ENCODE results near the gene CNTNAP5. TPM values are rescaled to one million over a fixed set of nuclear protein-coding genes. Genes with fewer than 3 reads are reported as not detected.

The CNTNAP5 gene
- total and polyA plus RNA-seq, 2 of the 4 experiments (the other 2 are of a cell fraction), result not detected

GRCh38 chr2:124053796-124054195, 28.7 kb downstream of the CNTNAP5 start:
- Histone ChIP-seq H2AFZ (replicated peaks; ENCODE audit: low read length, poor library complexity) (no peak overlapping the region), H3K27ac (ENCODE audit: insufficient read depth, low read length) (no peak overlapping the region), H4K5ac (ENCODE audit: low read depth, low read length) (no peak overlapping the region), H3K9ac (ENCODE audit: low read depth, low read length) (no peak overlapping the region), H3K36me3 (ENCODE audit: control insufficient read depth, insufficient read depth, low read length) (no peaks in the 10 kb centered on the region), H3K56ac (ENCODE audit: extremely low read depth, insufficient read depth, low read length) (no peak overlapping the region), H4K8ac (ENCODE audit: low read depth in 2 of 2, low read length in 2 of 2) (no peak overlapping the region), H3K4ac (ENCODE audit: low read depth, low read length) (no peak overlapping the region), H2AK9ac (replicated peaks; ENCODE audit: low read depth, low read length, poor library complexity) (no peak overlapping the region), H3K27me3 (ENCODE audit: control insufficient read depth, insufficient read depth, low read length) (no peaks in the 10 kb centered on the region), H2BK120ac (ENCODE audit: low read depth, low read length) (no peak overlapping the region), H2BK20ac (ENCODE audit: low read depth, low read length) (no peak overlapping the region), H3K23ac (ENCODE audit: low read depth, low read length) (no peak overlapping the region), H2BK15ac (ENCODE audit: low read depth, low read length) (no peak overlapping the region), H4K91ac (ENCODE audit: insufficient read depth, low read depth, low read length) (no peak overlapping the region), H3K18ac (ENCODE audit: low read depth, low read length) (no peak overlapping the region), H3K9me3 (ENCODE audit: control insufficient read depth, insufficient read depth, low read length) (no peaks in the 10 kb centered on the region), H3K4me2 (ENCODE audit: low read depth, low read length) (no peak overlapping the region), H2AK5ac (ENCODE audit: low read depth, low read length) (no peak overlapping the region), H2BK5ac (ENCODE audit: low read depth, low read length, poor library complexity, severe bottlenecking) (no peak overlapping the region), H3K79me1 (ENCODE audit: low read depth in 1 of 2, low read length in 2 of 2) (no peaks in the 10 kb centered on the region), H4K20me1 (ENCODE audit: insufficient read depth, low read length) (no peaks in the 10 kb centered on the region), H3K4me1 (ENCODE audit: control insufficient read depth, insufficient read depth, low read length) (no peaks in the 10 kb centered on the region), H3K14ac (replicated peaks; ENCODE audit: low read depth, low read length) (no peak overlapping the region), H3K4me3 (ENCODE audit: insufficient read depth, low read depth, low read length) (no peak overlapping the region), H3K9me1 (ENCODE audit: insufficient read depth, low read length) (no peaks in the 10 kb centered on the region)
- ATAC-seq (ENCODE audit: low read depth) (no peak), DNase-seq (no peak)
- no CpG with 5 or more reads among the region's 3 CpGs for WGBS, 2 experiments (ENCODE audit: extremely low coverage in 2 of 2, insufficient read length in 1 of 2)
- dilution Hi-C loops (cut with HindIII; ENCODE audit: low sequenced_read_pairs, unreplicated experiment) (no loop called here), intact Hi-C loops (cut with micrococcal nuclease) (no loop called here), in situ Hi-C loops (cut with MboI; ENCODE audit: low sequenced_read_pairs) (no loop called here)
- TF ChIP-seq RCOR1 (IDR thresholded peaks at IDR 0.05; ENCODE audit: insufficient replicate concordance, low read length) (no peak), NFE2L2 (IDR thresholded peaks at IDR 0.05; ENCODE audit: low read depth, low read length) (no peak), SMC3 (IDR thresholded peaks at IDR 0.05; ENCODE audit: low read depth, low read length) (no peak), MAFK (IDR thresholded peaks at IDR 0.05; ENCODE audit: low read depth, low read length) (no peak), MAZ (IDR thresholded peaks at IDR 0.05; ENCODE audit: borderline replicate concordance, low read depth, low read length) (no peak), CHD1 (IDR thresholded peaks at IDR 0.05; ENCODE audit: low read depth, low read length) (no peak), CTCF (conservative IDR thresholded peaks at IDR 0.05; ENCODE audit: low read depth, low read length) (no peak), USF2 (IDR thresholded peaks at IDR 0.05; ENCODE audit: low read depth, low read length) (no peak), RAD21 (IDR thresholded peaks at IDR 0.05; ENCODE audit: low read length) (no peak), ELK1 (IDR thresholded peaks at IDR 0.05; ENCODE audit: borderline replicate concordance, low read depth, low read length) (no peak), FOS (IDR thresholded peaks at IDR 0.05; ENCODE audit: low read depth, low read length) (no peak), MXI1 (IDR thresholded peaks at IDR 0.05; ENCODE audit: borderline replicate concordance, low read depth, low read length) (no peak), RFX5 (IDR thresholded peaks at IDR 0.05; ENCODE audit: low read depth, low read length) (no peak), BHLHE40 (IDR thresholded peaks at IDR 0.05; ENCODE audit: low read depth, low read length) (no peak), CEBPB (IDR thresholded peaks at IDR 0.05; ENCODE audit: low read depth, low read length) (no peak), POLR2A (IDR thresholded peaks at IDR 0.05; ENCODE audit: low read depth, low read length) (no peak)
- ChIA-PET POLR2A (ENCODE audit: unreplicated experiment) (no interaction called here), CTCF (no interaction called here)
- BruUV-seq (replicated peaks), result no TSS peak

Measured in IMR-90 (cell line).